Kidney (tissue), 14 donors: ENCODE measurements around the gene TNS3. TPM values are rescaled to one million over a fixed set of nuclear protein-coding genes. Genes with fewer than 3 reads are reported as not detected.
A peak's percentile ranks its signal among the peaks of the same experiment; 100 is the strongest.

Experiments used
- DNase-seq, 5 donors: peaks; one replicate each; pipeline ENCODE4 v3.0.0-alpha.2; 2013 to 2020
- FAIRE-seq: peaks from 2 replicates; lab custom pipeline; 2012; peaks lifted over from hg19 to GRCh38; lab: Jason Lieb, UNC
- H3K27ac ChIP-seq, 2 donors: one replicate each; pipeline ENCODE4 v1.7.0; 2013; ENCODE audit warnings: low read depth in 2 of 2, low read length in 2 of 2, inconsistent platforms in 1 of 2
- H3K27me3 ChIP-seq: one replicate; pipeline ENCODE4 v1.7.1; 2013; ENCODE audit warnings: low read length, inconsistent platforms; ENCODE audit not compliant: control insufficient read depth, insufficient read depth
- H3K36me3 ChIP-seq, 3 donors: one replicate each; pipeline versions ENCODE4 v1.7.0 to v1.7.1; 2013; ENCODE audit warnings: low read length in 3 of 3, control low read depth in 1 of 3, inconsistent platforms in 1 of 3; ENCODE audit not compliant: insufficient read depth in 3 of 3, control insufficient read depth in 2 of 3
- H3K4me1 ChIP-seq, 3 donors: one replicate each; pipeline versions ENCODE4 v1.7.0 to v1.7.1; 2013; ENCODE audit warnings: low read length in 3 of 3, inconsistent platforms in 1 of 3, low read depth in 1 of 3; ENCODE audit not compliant: control insufficient read depth in 2 of 3, insufficient read depth in 2 of 3
- H3K4me3 ChIP-seq, 3 donors: one replicate each; pipeline versions ENCODE4 v1.7.0 to v1.8.1; 2013; ENCODE audit warnings: low read length in 3 of 3, control low read depth in 1 of 3, inconsistent platforms in 1 of 3
- H3K9ac ChIP-seq, 3 donors: one replicate each; pipeline versions ENCODE4 v1.7.0 to v1.7.1; 2013; ENCODE audit warnings: low read length in 3 of 3, control low read depth in 1 of 3, inconsistent platforms in 1 of 3
- H3K9me3 ChIP-seq, 3 donors: one replicate each; pipeline versions ENCODE4 v1.7.0 to v1.7.1; 2013; ENCODE audit warnings: low read length in 3 of 3, control low read depth in 1 of 3, inconsistent platforms in 1 of 3; ENCODE audit not compliant: control insufficient read depth in 2 of 3, insufficient read depth in 1 of 3
- CTCF ChIP-seq: IDR thresholded peaks from 3 replicates; pipeline ENCODE4 v1.5.1; 2012; ENCODE audit warnings: mild to moderate bottlenecking, moderate library complexity, borderline replicate concordance; ENCODE audit not compliant: insufficient read depth; ENCODE audit errors: extremely low read depth
- intact Hi-C: fragments of 100-400 bp; cut with DNase I; formaldehyde crosslinking; loops from one replicate; pipeline ENCODE4 v1.11.1; 2022
- polyA plus RNA-seq: library from polyadenylated mRNA; stranded (reverse); fragments of 350-450 nt; fragmentation: Illumina TruSeq; extraction: RNeasy Lipid Tissue Mini Kit (QIAGEN cat#74804); gene quantifications from one replicate; pipeline ENCODE4 v1.2.3, GENCODE V29; 2014; ENCODE audit warnings: low read depth, low replicate concordance; ENCODE audit not compliant: insufficient read depth
- total RNA-seq: library from RNA; stranded (reverse); fragmentation: NEBNext Ultra II Directional; extraction: Animal tissue kit (Norgen Biotek cat#: 25700); gene quantifications from one replicate; pipeline ENCODE4 v1.2.1, GENCODE V29; 2021
- donor health status: control.
- donor health status: control.
- donor health status: control.
- donor health status: control.
- donor health status: control.
- donor health status: DM: yes; HTN: yes; CAD: no.
- donor health status: Normal renal cell carcinoma (clear cell type).

TNS3 gene
- total and polyA plus RNA-seq, 2 donors from 2014 or later: 38.4 to 198 TPM

- Histone ChIP-seq H3K27ac (no peak overlapping the region), H3K27me3 (no peaks in the 10 kb centered on the region), H3K9ac (no peak overlapping the region), H3K36me3 (peaks cover 2 to 6% (median 6%) of the 10 kb centered on the region in 3 donors), H3K4me3 (no peak overlapping the region), H3K9me3 (peaks cover 0 to 2% (median 0%) of the 10 kb centered on the region in 3 donors), H3K4me1 (peaks cover 0 to 7% (median 3%) of the 10 kb centered on the region in 3 donors)
- TF ChIP-seq CTCF: no peak
- intact Hi-C loops: no loop called here
- DNase-seq (peak in 1 of 5 donors; percentile 27), FAIRE-seq (no peak)
These were observed 223.6 kb downstream of the TNS3 start for GRCh38 chr7:47358357-47358756.

GRCh38 chr7:47357863-47358262 lies 224.0 kb downstream of the TNS3 start:
- no peak for FAIRE-seq
- H3K9ac ChIP-seq: no peak overlapping the region
- intact Hi-C loops: no loop called here

GRCh38 chr7:47357361-47357760 lies 224.6 kb downstream of the TNS3 start:
- H3K9ac ChIP-seq: no peak overlapping the region
- no peak for TF ChIP-seq CTCF
- H3K9me3 ChIP-seq: no peaks in the 10 kb centered on the region
- no peak overlapping the region for H3K4me3 ChIP-seq
- H3K36me3 ChIP-seq: peaks cover 0 to 6% (median 0%) of the 10 kb centered on the region in 3 donors
- no peaks in the 10 kb centered on the region for H3K27me3 ChIP-seq
- FAIRE-seq: no peak
- peaks cover 0 to 7% (median 3%) of the 10 kb centered on the region in 3 donors for H3K4me1 ChIP-seq
- intact Hi-C loops: no loop called here
- no peak overlapping the region for H3K27ac ChIP-seq
- DNase-seq: peak in 3 of 5 donors; percentile 27 to 54 (median 27)

More at GRCh38 chr7:47357863-47358262, 224.0 kb downstream of the TNS3 start:
- H3K36me3 ChIP-seq: peaks cover 2 to 8% (median 5%) of the 10 kb centered on the region in 3 donors
- peak in 1 of 5 donors; percentile 24 for DNase-seq
- H3K27me3 ChIP-seq: no peaks in the 10 kb centered on the region
- peaks cover 0 to 2% (median 0%) of the 10 kb centered on the region in 3 donors for H3K9me3 ChIP-seq
- no peak overlapping the region for H3K27ac ChIP-seq
- peaks cover 0 to 7% (median 3%) of the 10 kb centered on the region in 3 donors for H3K4me1 ChIP-seq
- TF ChIP-seq CTCF: no peak
- no peak overlapping the region for H3K4me3 ChIP-seq
